Ishikawa (cell line): ENCODE results near the gene RPS4Y1.

ENCODE experiments used
- CEBPB ChIP-seq: IDR thresholded peaks from 2 replicates; pipeline ENCODE4 v1.6.1; 2012
- CREB1 ChIP-seq: IDR thresholded peaks from 2 replicates; pipeline ENCODE4 v1.6.1; 2012; ENCODE audit warnings: low read depth
- EGR1 ChIP-seq: IDR thresholded peaks from 2 replicates; pipeline ENCODE4 v1.6.1; 2012
- EP300 ChIP-seq: IDR thresholded peaks from 2 replicates; pipeline ENCODE4 v1.6.1; 2012; ENCODE audit warnings: borderline replicate concordance
- FOXM1 ChIP-seq: IDR thresholded peaks from 2 replicates; pipeline ENCODE4 v1.6.1; 2012; ENCODE audit warnings: low read depth, borderline replicate concordance
- NFIC ChIP-seq: IDR thresholded peaks from 2 replicates; pipeline ENCODE4 v1.6.1; 2012
- RAD21 ChIP-seq: IDR thresholded peaks from 2 replicates; pipeline ENCODE4 v1.6.1; 2012; ENCODE audit warnings: low read depth
- REST ChIP-seq: IDR thresholded peaks from 2 replicates; pipeline ENCODE4 v1.6.1; 2012; ENCODE audit warnings: low read depth, mild to moderate bottlenecking
- TAF1 ChIP-seq: IDR thresholded peaks from 2 replicates; pipeline ENCODE4 v1.6.1; 2012; ENCODE audit warnings: low read depth, mild to moderate bottlenecking
- TCF12 ChIP-seq: IDR thresholded peaks from 2 replicates; pipeline ENCODE4 v1.6.1; 2012; ENCODE audit warnings: low read depth
- TEAD4 ChIP-seq: IDR thresholded peaks from 2 replicates; pipeline ENCODE4 v1.6.1; 2012
- YY1 ChIP-seq: IDR thresholded peaks from 2 replicates; pipeline ENCODE4 v1.6.1; 2012; ENCODE audit warnings: low read depth
- ZBTB7A ChIP-seq: IDR thresholded peaks from 2 replicates; pipeline ENCODE4 v1.6.1; 2012; ENCODE audit warnings: low read depth
- TF ChIP-seq, protein P1 (sequence below): IDR thresholded peaks from 2 replicates; pipeline ENCODE4 v1.6.1; 2012
- TF ChIP-seq, protein P2 (sequence below): IDR thresholded peaks from 2 replicates; pipeline ENCODE4 v1.6.1; 2012

Gene RPS4Y1

DNA sequence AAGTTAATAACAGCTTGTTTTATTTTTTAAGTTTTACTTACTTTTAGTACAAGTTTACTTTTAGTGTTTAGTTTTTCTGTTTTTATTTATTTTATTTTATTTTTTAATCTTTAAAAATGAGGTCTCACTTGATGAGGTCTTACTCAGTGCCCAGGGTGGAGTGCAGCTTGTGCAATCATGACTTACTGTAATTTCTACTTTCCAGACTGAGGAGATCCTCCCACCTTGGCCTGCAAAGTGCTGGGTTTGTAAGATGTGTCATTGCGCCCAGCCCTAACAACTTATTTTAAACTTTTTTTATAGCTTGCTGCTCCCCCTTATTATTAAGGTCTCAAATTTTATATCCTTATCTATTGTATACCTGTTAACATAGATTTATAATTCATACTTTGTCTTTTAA is 52.1 kb downstream of the RPS4Y1 start:
- no peak for TF ChIP-seq ZBTB7A
- TF ChIP-seq, protein P1, sequence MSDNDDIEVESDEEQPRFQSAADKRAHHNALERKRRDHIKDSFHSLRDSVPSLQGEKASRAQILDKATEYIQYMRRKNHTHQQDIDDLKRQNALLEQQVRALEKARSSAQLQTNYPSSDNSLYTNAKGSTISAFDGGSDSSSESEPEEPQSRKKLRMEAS: no peak
- TF ChIP-seq EGR1: no peak
- TF ChIP-seq CEBPB: no peak
- TF ChIP-seq, protein P2, sequence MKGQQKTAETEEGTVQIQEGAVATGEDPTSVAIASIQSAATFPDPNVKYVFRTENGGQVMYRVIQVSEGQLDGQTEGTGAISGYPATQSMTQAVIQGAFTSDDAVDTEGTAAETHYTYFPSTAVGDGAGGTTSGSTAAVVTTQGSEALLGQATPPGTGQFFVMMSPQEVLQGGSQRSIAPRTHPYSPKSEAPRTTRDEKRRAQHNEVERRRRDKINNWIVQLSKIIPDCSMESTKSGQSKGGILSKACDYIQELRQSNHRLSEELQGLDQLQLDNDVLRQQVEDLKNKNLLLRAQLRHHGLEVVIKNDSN: no peak
- TF ChIP-seq TAF1: no peak
- no peak for TF ChIP-seq CREB1
- no peak for TF ChIP-seq YY1
- TF ChIP-seq RAD21: no peak
- TF ChIP-seq FOXM1: no peak
- no peak for TF ChIP-seq NFIC
- no peak for TF ChIP-seq TEAD4
- no peak for TF ChIP-seq REST
- no peak for TF ChIP-seq EP300
- TF ChIP-seq TCF12: no peak

GRCh38 chrY:2896050-2896449 is 54.6 kb downstream of the RPS4Y1 start:
- TF ChIP-seq REST (no peak), RAD21 (no peak), EGR1 (no peak)

DNA sequence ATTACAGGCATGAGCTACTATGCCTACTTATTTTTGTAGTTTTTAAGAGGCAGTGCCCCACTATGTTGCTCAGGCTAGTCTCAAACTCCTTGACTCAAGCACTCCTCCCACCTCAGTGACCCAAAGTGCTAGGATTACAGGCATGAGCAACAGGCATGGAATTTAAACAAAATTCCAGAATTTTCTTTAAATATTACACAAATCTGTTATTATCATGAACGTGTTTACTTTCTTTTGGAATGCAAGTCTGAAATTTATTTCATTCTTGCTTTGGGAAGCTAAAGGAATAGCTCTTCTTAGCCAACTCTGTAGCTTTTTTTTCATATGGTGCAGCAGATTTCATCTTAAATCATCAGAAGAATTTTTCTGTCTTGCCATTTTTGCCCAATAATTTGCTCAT is 66.0 kb downstream of the RPS4Y1 start:
- TF ChIP-seq REST: no peak
- no peak for TF ChIP-seq ZBTB7A

- no peak for TF ChIP-seq REST
- no peak for TF ChIP-seq TEAD4
- no peak for TF ChIP-seq YY1
- TF ChIP-seq TAF1: no peak
- TF ChIP-seq, protein P2: no peak
- TF ChIP-seq EGR1: no peak
- TF ChIP-seq RAD21: no peak
- TF ChIP-seq FOXM1: no peak
- no peak for TF ChIP-seq ZBTB7A
- no peak for TF ChIP-seq TCF12
- TF ChIP-seq, protein P1: no peak
- TF ChIP-seq CEBPB: no peak
- no peak for TF ChIP-seq EP300
- TF ChIP-seq NFIC: no peak
- no peak for TF ChIP-seq CREB1
These were observed 71.8 kb downstream of the RPS4Y1 start for GRCh38 chrY:2913066-2913815.
